Measurements from ENCODE around the gene FBXW9.
"Not testable (repeated sequence)": the region's sequence is repeated elsewhere in the genome, so short reads cannot be mapped to it uniquely, and the experiment has no call there.

The FBXW9 gene

GRCh38 chr19:12680034-12680433 is 16.4 kb downstream of the FBXW9 start:
- no CpG with 5 or more reads among the region's 9 CpGs for WGBS (ENCODE audit: insufficient coverage, insufficient read length)
- no peaks in the 10 kb centered on the region for H3K27me3 ChIP-seq (ENCODE audit: control insufficient read depth, insufficient read depth, low read length)
- no peak overlapping the region for H3K4me3 ChIP-seq (ENCODE audit: low read length)

GRCh38 chr19:12678039-12678438 is 18.4 kb downstream of the FBXW9 start:
- not testable (repeated sequence) for H3K27ac ChIP-seq (ENCODE audit: low read length); H3K9me3 ChIP-seq (ENCODE audit: control insufficient read depth, insufficient read depth, low read length); H3K27me3 ChIP-seq (ENCODE audit: control insufficient read depth, insufficient read depth, low read length); DNase-seq (ENCODE audit: low read depth, low spot score); H3K4me3 ChIP-seq (ENCODE audit: low read length); H3K4me1 ChIP-seq (ENCODE audit: control insufficient read depth, insufficient read depth, low read length)
- H3K36me3 ChIP-seq (ENCODE audit: control insufficient read depth, insufficient read depth, low read length): peaks cover 31% of the 10 kb centered on the region
- WGBS (ENCODE audit: insufficient coverage, insufficient read length): no CpG with 5 or more reads among the region's 5 CpGs

More at GRCh38 chr19:12680034-12680433, 16.4 kb downstream of the FBXW9 start:
- no peak for DNase-seq (ENCODE audit: low read depth, low spot score)
- H3K27ac ChIP-seq (ENCODE audit: low read length): no peak overlapping the region
- H3K9me3 ChIP-seq (ENCODE audit: control insufficient read depth, insufficient read depth, low read length): no peaks in the 10 kb centered on the region
- peaks cover 23% of the 10 kb centered on the region for H3K36me3 ChIP-seq (ENCODE audit: control insufficient read depth, insufficient read depth, low read length)
- no peaks in the 10 kb centered on the region; the same call in 1 of the 2 replicates for H3K4me1 ChIP-seq (ENCODE audit: control insufficient read depth, insufficient read depth, low read length)

- Histone ChIP-seq H3K9me3 (ENCODE audit: control insufficient read depth, insufficient read depth, low read length) (no peaks in the 10 kb centered on the region), H3K27ac (ENCODE audit: low read length) (no peak overlapping the region), H3K36me3 (ENCODE audit: control insufficient read depth, insufficient read depth, low read length) (peaks cover 37% of the 10 kb centered on the region), H3K4me1 (ENCODE audit: control insufficient read depth, insufficient read depth, low read length) (no peaks in the 10 kb centered on the region; the same call in 1 of the 2 replicates), H3K27me3 (ENCODE audit: control insufficient read depth, insufficient read depth, low read length) (no peaks in the 10 kb centered on the region), H3K4me3 (ENCODE audit: low read length) (no peak overlapping the region)
- no peak for DNase-seq (ENCODE audit: low read depth, low spot score)
- WGBS (ENCODE audit: insufficient coverage, insufficient read length): no CpG with 5 or more reads among the region's 12 CpGs
These were observed 19.5 kb downstream of the FBXW9 start for GRCh38 chr19:12676928-12677327.

- Histone ChIP-seq H3K4me3 (ENCODE audit: low read length) (no peak overlapping the region), H3K36me3 (ENCODE audit: control insufficient read depth, insufficient read depth, low read length) (peaks cover 37% of the 10 kb centered on the region), H3K27ac (ENCODE audit: low read length) (no peak overlapping the region), H3K9me3 (ENCODE audit: control insufficient read depth, insufficient read depth, low read length) (no peaks in the 10 kb centered on the region), H3K4me1 (ENCODE audit: control insufficient read depth, insufficient read depth, low read length) (no peaks in the 10 kb centered on the region; the same call in 1 of the 2 replicates), H3K27me3 (ENCODE audit: control insufficient read depth, insufficient read depth, low read length) (no peaks in the 10 kb centered on the region)
- DNase-seq (ENCODE audit: low read depth, low spot score): peak; percentile 87
- no CpG with 5 or more reads among the region's 4 CpGs for WGBS (ENCODE audit: insufficient coverage, insufficient read length)
These were observed 20.0 kb downstream of the FBXW9 start for GRCh38 chr19:12676384-12676792.

GRCh38 chr19:12675940-12676339 is 20.5 kb downstream of the FBXW9 start:
- Histone ChIP-seq H3K4me3 (ENCODE audit: low read length) (no peak overlapping the region), H3K4me1 (ENCODE audit: control insufficient read depth, insufficient read depth, low read length) (no peaks in the 10 kb centered on the region; the same call in 1 of the 2 replicates), H3K36me3 (ENCODE audit: control insufficient read depth, insufficient read depth, low read length) (peaks cover 37% of the 10 kb centered on the region), H3K9me3 (ENCODE audit: control insufficient read depth, insufficient read depth, low read length) (no peaks in the 10 kb centered on the region), H3K27ac (ENCODE audit: low read length) (no peak overlapping the region), H3K27me3 (ENCODE audit: control insufficient read depth, insufficient read depth, low read length) (no peaks in the 10 kb centered on the region)
- no CpG with 5 or more reads among the region's 15 CpGs for WGBS (ENCODE audit: insufficient coverage, insufficient read length)
- no peak for DNase-seq (ENCODE audit: low read depth, low spot score)

- Histone ChIP-seq H3K4me3 (ENCODE audit: low read length) (no peak overlapping the region), H3K27ac (ENCODE audit: low read length) (no peak overlapping the region), H3K4me1 (ENCODE audit: control insufficient read depth, insufficient read depth, low read length) (peaks cover 1% of the 10 kb centered on the region; the same call in 1 of the 2 replicates), H3K36me3 (ENCODE audit: control insufficient read depth, insufficient read depth, low read length) (peaks cover 37% of the 10 kb centered on the region), H3K9me3 (ENCODE audit: control insufficient read depth, insufficient read depth, low read length) (no peaks in the 10 kb centered on the region), H3K27me3 (ENCODE audit: control insufficient read depth, insufficient read depth, low read length) (no peaks in the 10 kb centered on the region)
- no peak for DNase-seq (ENCODE audit: low read depth, low spot score)
- WGBS (ENCODE audit: insufficient coverage, insufficient read length): no CpG with 5 or more reads among the region's 10 CpGs
These were observed 21.0 kb downstream of the FBXW9 start for GRCh38 chr19:12675399-12675798.

- peaks cover 27% of the 10 kb centered on the region for H3K36me3 ChIP-seq (ENCODE audit: control insufficient read depth, insufficient read depth, low read length)
These were observed 23.7 kb downstream of the FBXW9 start for GRCh38 chr19:12672744-12673143.

GRCh38 chr19:12670159-12670928 is 26.1 kb downstream of the FBXW9 start:
- DNase-seq (ENCODE audit: low read depth, low spot score): no peak
- Histone ChIP-seq H3K9me3 (ENCODE audit: control insufficient read depth, insufficient read depth, low read length) (no peaks in the 10 kb centered on the region), H3K27me3 (ENCODE audit: control insufficient read depth, insufficient read depth, low read length) (no peaks in the 10 kb centered on the region), H3K4me3 (ENCODE audit: low read length) (peak overlapping the region; percentile 91), H3K4me1 (ENCODE audit: control insufficient read depth, insufficient read depth, low read length) (peaks cover 1% of the 10 kb centered on the region; the same call in 1 of the 2 replicates), H3K36me3 (ENCODE audit: control insufficient read depth, insufficient read depth, low read length) (peaks cover 16% of the 10 kb centered on the region), H3K27ac (ENCODE audit: low read length) (no peak overlapping the region)
- no CpG with 5 or more reads among the region's 26 CpGs for WGBS (ENCODE audit: insufficient coverage, insufficient read length)

More at GRCh38 chr19:12672744-12673143, 23.7 kb downstream of the FBXW9 start:
- no peaks in the 10 kb centered on the region for H3K27me3 ChIP-seq (ENCODE audit: control insufficient read depth, insufficient read depth, low read length)
- no peaks in the 10 kb centered on the region for H3K9me3 ChIP-seq (ENCODE audit: control insufficient read depth, insufficient read depth, low read length)
- WGBS (ENCODE audit: insufficient coverage, insufficient read length): no CpG with 5 or more reads among the region's 10 CpGs
- DNase-seq (ENCODE audit: low read depth, low spot score): no peak
- H3K27ac ChIP-seq (ENCODE audit: low read length): no peak overlapping the region
- peaks cover 1% of the 10 kb centered on the region; the same call in 1 of the 2 replicates for H3K4me1 ChIP-seq (ENCODE audit: control insufficient read depth, insufficient read depth, low read length)
- H3K4me3 ChIP-seq (ENCODE audit: low read length): no peak overlapping the region

GRCh38 chr19:12669270-12670158 is 26.9 kb downstream of the FBXW9 start:
- DNase-seq (ENCODE audit: low read depth, low spot score): no peak
- no peaks in the 10 kb centered on the region for H3K9me3 ChIP-seq (ENCODE audit: control insufficient read depth, insufficient read depth, low read length)
- H3K4me3 ChIP-seq (ENCODE audit: low read length): peak overlapping the region; percentile 91
- no CpG with 5 or more reads among the region's 64 CpGs for WGBS (ENCODE audit: insufficient coverage, insufficient read length)
- H3K27me3 ChIP-seq (ENCODE audit: control insufficient read depth, insufficient read depth, low read length): no peaks in the 10 kb centered on the region
- H3K36me3 ChIP-seq (ENCODE audit: control insufficient read depth, insufficient read depth, low read length): peaks cover 13% of the 10 kb centered on the region
- H3K4me1 ChIP-seq (ENCODE audit: control insufficient read depth, insufficient read depth, low read length): peaks cover 3% of the 10 kb centered on the region; the same call in 1 of the 2 replicates
- H3K27ac ChIP-seq (ENCODE audit: low read length): no peak overlapping the region

GRCh38 chr19:12668932-12669269 is 27.5 kb downstream of the FBXW9 start:
- Histone ChIP-seq H3K4me1 (ENCODE audit: control insufficient read depth, insufficient read depth, low read length) (peaks cover 4% of the 10 kb centered on the region), H3K4me3 (ENCODE audit: low read length) (peak overlapping the region; percentile 91; the same call in 1 of the 2 replicates), H3K36me3 (ENCODE audit: control insufficient read depth, insufficient read depth, low read length) (peaks cover 7% of the 10 kb centered on the region), H3K27me3 (ENCODE audit: control insufficient read depth, insufficient read depth, low read length) (no peaks in the 10 kb centered on the region), H3K27ac (ENCODE audit: low read length) (no peak overlapping the region), H3K9me3 (ENCODE audit: control insufficient read depth, insufficient read depth, low read length) (no peaks in the 10 kb centered on the region)
- no CpG with 5 or more reads among the region's 24 CpGs for WGBS (ENCODE audit: insufficient coverage, insufficient read length)
- no peak for DNase-seq (ENCODE audit: low read depth, low spot score)

Data from iPS DF 6.9 (cell line).